Liver (tissue), 9 donors: ENCODE results near the gene ARL13B. TPM values are rescaled to one million over a fixed set of nuclear protein-coding genes. Genes with fewer than 3 reads are reported as not detected.

Experiments used
- DNase-seq: peaks from one replicate; pipeline ENCODE4 v3.0.0-alpha.2; 2017; ENCODE audit warnings: low spot score
- H3K27ac ChIP-seq, 2 donors: one replicate each; pipeline ENCODE4 v1.7.0; 2013; ENCODE audit warnings: inconsistent platforms in 2 of 2, low read length in 2 of 2, control low read depth in 1 of 2, low read depth in 1 of 2, mild to moderate bottlenecking in 1 of 2
- H3K27me3 ChIP-seq, 4 donors: one replicate each; pipeline versions ENCODE4 v1.6.1 to v1.7.0; 2013; ENCODE audit warnings: low read length in 3 of 4, inconsistent platforms in 1 of 4, mild to moderate bottlenecking in 1 of 4, moderate library complexity in 1 of 4; ENCODE audit not compliant: control insufficient read depth in 4 of 4, insufficient read depth in 4 of 4
- H3K36me3 ChIP-seq, 4 donors: one replicate each; pipeline versions ENCODE4 v1.6.1 to v1.7.0; 2013; ENCODE audit warnings: low read length in 3 of 4, mild to moderate bottlenecking in 3 of 4, low read depth in 1 of 4, moderate library complexity in 1 of 4; ENCODE audit not compliant: control insufficient read depth in 4 of 4, insufficient read depth in 3 of 4
- H3K4me1 ChIP-seq, 4 donors: one replicate each; pipeline versions ENCODE4 v1.6.1 to v1.7.0; 2013; ENCODE audit warnings: low read length in 3 of 4, mild to moderate bottlenecking in 3 of 4, moderate library complexity in 1 of 4; ENCODE audit not compliant: control insufficient read depth in 4 of 4, insufficient read depth in 4 of 4
- H3K4me3 ChIP-seq, 3 donors: one replicate each; pipeline versions ENCODE4 v1.6.1 to v1.7.0; 2013; ENCODE audit warnings: low read length in 3 of 3, control low read depth in 1 of 3, low read depth in 1 of 3, mild to moderate bottlenecking in 1 of 3
- H3K9ac ChIP-seq, 2 donors: one replicate each; pipeline ENCODE4 v1.7.0; 2013; ENCODE audit warnings: low read length in 2 of 2, mild to moderate bottlenecking in 2 of 2, moderate library complexity in 2 of 2, control low read depth in 1 of 2, low read depth in 1 of 2
- H3K9me3 ChIP-seq, 4 donors: one replicate each; pipeline versions ENCODE4 v1.6.1 to v1.7.0; 2013; ENCODE audit warnings: low read length in 3 of 4; ENCODE audit not compliant: control insufficient read depth in 4 of 4
- FOXA1 ChIP-seq: IDR thresholded peaks from 2 replicates; pipeline ENCODE4 v1.6.1; 2016; ENCODE audit warnings: antibody characterized with exemption
- HNF4A ChIP-seq, 2 donors: conservative IDR thresholded peaks; 2 replicates each; pipeline ENCODE4 v1.6.1; 2016; ENCODE audit warnings: antibody characterized with exemption in 2 of 2, mild to moderate bottlenecking in 2 of 2
- JUND ChIP-seq, 2 donors: IDR thresholded peaks; 2 replicates each; pipeline ENCODE4 v1.6.1; 2016; ENCODE audit warnings: antibody characterized with exemption in 2 of 2
- NR2F2 ChIP-seq: IDR thresholded peaks from 2 replicates; pipeline ENCODE4 v1.6.1; 2016; ENCODE audit warnings: antibody characterized with exemption
- RAD21 ChIP-seq, 2 donors: IDR thresholded peaks; 2 replicates each; pipeline ENCODE4 v1.6.1; 2016; ENCODE audit warnings: antibody characterized with exemption in 2 of 2, mild to moderate bottlenecking in 2 of 2
- RXRA ChIP-seq, 2 donors: IDR thresholded peaks; 2 replicates each; pipeline ENCODE4 v1.6.1; 2017 to 2018; ENCODE audit warnings: antibody characterized with exemption in 2 of 2, mild to moderate bottlenecking in 1 of 2
- SP1 ChIP-seq: IDR thresholded peaks from 2 replicates; pipeline ENCODE4 v1.6.1; 2018; ENCODE audit warnings: antibody characterized with exemption, mild to moderate bottlenecking
- YY1 ChIP-seq: IDR thresholded peaks from 2 replicates; pipeline ENCODE4 v1.6.1; 2016; ENCODE audit warnings: antibody characterized with exemption, mild to moderate bottlenecking
- WGBS: extraction: QIAGEN DNeasy Blood & Tissue Kit; methylation state at CpG from one replicate; pipeline ENCODE4 v1.1.7; 2013; 5-methylcytosine and 5-hydroxymethylcytosine counted together
- polyA plus RNA-seq, 2 donors: library from polyadenylated mRNA; stranded (reverse) in 1 of 2; unstranded in 1 of 2; fragments of 200-250 nt in 1 of 2; fragments of >200 nt in 1 of 2; fragmentation: Nextera tagmentation in 1 of 2; extraction: Ambion mirVana in 1 of 2; gene quantifications; one replicate each; pipeline versions ENCODE4 v1.2.1 to v1.2.3, GENCODE V29; 2013 to 2015
- total RNA-seq, 2 donors: library from RNA; depleted of rRNA; stranded (reverse); fragments of >200 nt; gene quantifications; one replicate each; pipeline ENCODE4 v1.2.3, GENCODE V29; 2014
- TF ChIP-seq, protein P1 (sequence below): IDR thresholded peaks from 2 replicates; pipeline ENCODE4 v1.6.1; 2016; ENCODE audit warnings: antibody characterized with exemption
- TF ChIP-seq, protein P2 (sequence below): fragments of 150-350 bp; IDR thresholded peaks from 2 replicates; pipeline ENCODE4 v1.5.1; 2017; ENCODE audit warnings: improper control_type of control experiment, low read depth, low read length; ENCODE audit not compliant: missing input control
- TF ChIP-seq, protein P3 (sequence below): IDR thresholded peaks from 2 replicates; pipeline ENCODE4 v1.6.1; 2016; ENCODE audit warnings: antibody characterized with exemption
- donor health status: healthy.
- donor health status: healthy.
- donor health status: healthy.
- donor health status: healthy.
- donor health status: healthy.

The ARL13B gene
- total and polyA plus RNA-seq, 4 donors: 3.0 to 5.8 (median 3.5) TPM

DNA sequence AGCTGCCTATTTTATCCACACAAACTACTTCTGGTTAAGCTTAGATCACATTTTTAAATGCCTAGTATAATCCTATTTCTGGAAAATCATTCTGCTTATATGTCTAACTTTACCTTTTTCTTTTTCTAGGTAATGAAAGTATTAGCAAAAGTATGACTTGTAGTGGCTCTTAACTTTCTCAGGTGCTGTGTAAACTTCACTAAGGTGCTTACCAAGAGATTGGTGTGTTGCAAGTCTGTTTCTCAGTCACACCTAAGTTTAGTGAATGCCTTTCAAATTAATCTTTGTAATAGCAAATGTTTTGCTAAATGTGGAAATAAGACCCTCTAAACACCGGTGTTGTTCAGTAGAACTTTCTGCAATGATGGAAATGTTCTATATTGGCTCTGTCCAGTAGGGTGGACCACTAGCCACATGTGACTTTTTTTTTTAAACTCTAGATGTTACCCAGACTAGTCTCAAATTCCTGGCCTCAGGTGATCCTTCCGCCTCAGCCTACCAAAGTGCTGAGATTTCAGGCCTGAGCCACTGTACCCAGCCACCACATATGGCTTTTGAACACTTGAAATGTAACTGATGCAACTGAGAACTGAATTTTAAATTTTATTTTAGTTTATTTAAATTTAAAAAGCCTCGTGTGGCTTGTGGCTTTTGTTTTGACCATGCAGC, 22.0 kb downstream of the ARL13B start:
- WGBS: 93% methylated on average over 3 of the region's 3 CpGs
- peaks cover 0 to 5% (median 1%) of the 10 kb centered on the region in 4 donors for H3K4me1 ChIP-seq
- no peaks in the 10 kb centered on the region for H3K27me3 ChIP-seq
- H3K4me3 ChIP-seq: no peak overlapping the region
- no peak for DNase-seq
- H3K27ac ChIP-seq: no peak overlapping the region
- H3K36me3 ChIP-seq: no peaks in the 10 kb centered on the region
- TF ChIP-seq NR2F2 (no peak), FOXA1 (no peak), HNF4A (conservative IDR thresholded peaks at IDR 0.05) (no peak), SP1 (no peak)
- no peaks in the 10 kb centered on the region for H3K9me3 ChIP-seq
- no peak overlapping the region for H3K9ac ChIP-seq

DNA sequence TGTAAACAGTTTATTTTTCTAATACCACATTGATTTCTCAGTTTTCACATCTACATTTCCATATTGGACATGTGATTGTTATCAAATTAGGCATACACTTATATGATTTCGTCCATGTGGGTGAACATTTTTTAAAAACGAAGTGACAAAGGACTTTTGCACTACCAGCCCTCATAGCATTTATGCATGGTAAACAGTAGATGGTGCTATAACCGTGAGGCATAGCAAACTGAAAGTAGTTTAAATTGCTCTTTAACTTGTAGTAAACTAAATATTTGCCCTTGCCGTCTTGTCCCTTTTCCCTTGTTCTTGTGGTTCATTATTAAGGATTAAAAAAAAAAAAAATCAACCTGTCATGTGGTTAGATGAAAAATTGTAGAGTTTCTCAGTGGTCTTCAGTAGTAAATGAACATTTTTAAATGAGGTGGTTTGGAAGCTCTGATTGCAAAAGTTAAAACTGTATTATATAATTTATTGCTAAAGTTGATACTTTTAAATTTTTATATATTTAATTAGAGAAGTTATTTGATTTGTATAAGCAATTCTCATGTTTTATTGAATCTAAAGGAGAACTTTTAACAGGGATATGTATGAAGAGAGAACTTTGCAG, 24.5 kb downstream of the ARL13B start:
- Histone ChIP-seq H3K27ac (no peak overlapping the region), H3K4me1 (peaks cover 0 to 11% (median 5%) of the 10 kb centered on the region in 4 donors), H3K36me3 (no peaks in the 10 kb centered on the region), H3K9me3 (no peaks in the 10 kb centered on the region), H3K27me3 (no peaks in the 10 kb centered on the region), H3K4me3 (peak overlapping the region in 2 of 3 donors; percentile 28 to 48), H3K9ac (peak overlapping the region; percentile 52 to 76)
- under 1% methylated on average over 4 of the region's 4 CpGs for WGBS
- no peak for TF ChIP-seq RXRA (IDR thresholded peaks at IDR 0.05)
- TF ChIP-seq RAD21 (IDR thresholded peaks at IDR 0.05): peak; percentile 94 to 95
- TF ChIP-seq SP1: peak; percentile 45
- peak; percentile 22 to 44 for TF ChIP-seq HNF4A (conservative IDR thresholded peaks at IDR 0.05)
- TF ChIP-seq, protein P1, sequence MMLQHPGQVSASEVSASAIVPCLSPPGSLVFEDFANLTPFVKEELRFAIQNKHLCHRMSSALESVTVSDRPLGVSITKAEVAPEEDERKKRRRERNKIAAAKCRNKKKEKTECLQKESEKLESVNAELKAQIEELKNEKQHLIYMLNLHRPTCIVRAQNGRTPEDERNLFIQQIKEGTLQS: no peak
- peak; percentile 8 for TF ChIP-seq YY1
- TF ChIP-seq, protein P2, sequence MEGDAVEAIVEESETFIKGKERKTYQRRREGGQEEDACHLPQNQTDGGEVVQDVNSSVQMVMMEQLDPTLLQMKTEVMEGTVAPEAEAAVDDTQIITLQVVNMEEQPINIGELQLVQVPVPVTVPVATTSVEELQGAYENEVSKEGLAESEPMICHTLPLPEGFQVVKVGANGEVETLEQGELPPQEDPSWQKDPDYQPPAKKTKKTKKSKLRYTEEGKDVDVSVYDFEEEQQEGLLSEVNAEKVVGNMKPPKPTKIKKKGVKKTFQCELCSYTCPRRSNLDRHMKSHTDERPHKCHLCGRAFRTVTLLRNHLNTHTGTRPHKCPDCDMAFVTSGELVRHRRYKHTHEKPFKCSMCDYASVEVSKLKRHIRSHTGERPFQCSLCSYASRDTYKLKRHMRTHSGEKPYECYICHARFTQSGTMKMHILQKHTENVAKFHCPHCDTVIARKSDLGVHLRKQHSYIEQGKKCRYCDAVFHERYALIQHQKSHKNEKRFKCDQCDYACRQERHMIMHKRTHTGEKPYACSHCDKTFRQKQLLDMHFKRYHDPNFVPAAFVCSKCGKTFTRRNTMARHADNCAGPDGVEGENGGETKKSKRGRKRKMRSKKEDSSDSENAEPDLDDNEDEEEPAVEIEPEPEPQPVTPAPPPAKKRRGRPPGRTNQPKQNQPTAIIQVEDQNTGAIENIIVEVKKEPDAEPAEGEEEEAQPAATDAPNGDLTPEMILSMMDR: peak; percentile 72
- DNase-seq: no peak

DNA sequence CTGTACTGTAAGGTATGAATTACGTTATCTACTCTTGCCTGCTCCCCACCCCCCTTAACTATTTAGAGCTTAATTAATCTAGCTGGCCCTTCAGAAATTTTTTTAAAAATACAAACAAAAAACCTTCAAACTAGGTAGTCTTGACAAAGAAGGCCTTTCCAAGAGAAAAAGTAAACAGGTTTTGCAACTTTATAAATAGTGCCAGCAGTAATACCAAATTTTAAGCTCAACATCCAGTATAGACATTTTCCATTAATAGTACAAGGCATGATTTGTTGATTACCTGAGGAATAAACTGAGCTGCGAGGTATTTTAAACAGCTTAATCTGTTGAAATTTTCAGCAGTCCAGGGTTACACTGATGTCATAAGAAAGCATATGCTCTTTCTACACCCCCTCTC, 28.3 kb downstream of the ARL13B start:
- Histone ChIP-seq H3K9ac (no peak overlapping the region), H3K36me3 (no peaks in the 10 kb centered on the region), H3K27ac (no peak overlapping the region), H3K4me3 (no peak overlapping the region), H3K4me1 (peaks cover 0 to 11% (median 5%) of the 10 kb centered on the region in 4 donors), H3K9me3 (no peaks in the 10 kb centered on the region), H3K27me3 (no peaks in the 10 kb centered on the region)
- WGBS: 39% methylated on average over 2 of the region's 2 CpGs
- no peak for DNase-seq
- no peak for TF ChIP-seq SP1
- no peak for TF ChIP-seq JUND (IDR thresholded peaks at IDR 0.05)
- TF ChIP-seq, protein P3, sequence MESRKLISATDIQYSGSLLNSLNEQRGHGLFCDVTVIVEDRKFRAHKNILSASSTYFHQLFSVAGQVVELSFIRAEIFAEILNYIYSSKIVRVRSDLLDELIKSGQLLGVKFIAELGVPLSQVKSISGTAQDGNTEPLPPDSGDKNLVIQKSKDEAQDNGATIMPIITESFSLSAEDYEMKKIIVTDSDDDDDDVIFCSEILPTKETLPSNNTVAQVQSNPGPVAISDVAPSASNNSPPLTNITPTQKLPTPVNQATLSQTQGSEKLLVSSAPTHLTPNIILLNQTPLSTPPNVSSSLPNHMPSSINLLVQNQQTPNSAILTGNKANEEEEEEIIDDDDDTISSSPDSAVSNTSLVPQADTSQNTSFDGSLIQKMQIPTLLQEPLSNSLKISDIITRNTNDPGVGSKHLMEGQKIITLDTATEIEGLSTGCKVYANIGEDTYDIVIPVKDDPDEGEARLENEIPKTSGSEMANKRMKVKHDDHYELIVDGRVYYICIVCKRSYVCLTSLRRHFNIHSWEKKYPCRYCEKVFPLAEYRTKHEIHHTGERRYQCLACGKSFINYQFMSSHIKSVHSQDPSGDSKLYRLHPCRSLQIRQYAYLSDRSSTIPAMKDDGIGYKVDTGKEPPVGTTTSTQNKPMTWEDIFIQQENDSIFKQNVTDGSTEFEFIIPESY: no peak
- TF ChIP-seq, protein P2: no peak
- no peak for TF ChIP-seq FOXA1
